NCI-H1417 treated with DMSO at 0.1 percent for 48 hours (cell line): ENCODE data around the gene GSDMA.
"Not testable (repeated sequence)": the region's sequence is repeated elsewhere in the genome, so short reads cannot be mapped to it uniquely, and the experiment has no call there.

Source experiments
- DNase-seq: peaks from one replicate; lab custom pipeline; 2025; lab: John Stamatoyannopoulos, UW

Gene GSDMA

GRCh38 chr17:39929646-39930407, 33.0 kb upstream of the GSDMA start:
- DNase-seq, result no peak

- no peak for DNase-seq
These were observed 28.9 kb upstream of the GSDMA start for GRCh38 chr17:39933912-39934311.

GRCh38 chr17:39934324-39934723, 28.5 kb upstream of the GSDMA start:
- no peak for DNase-seq

- DNase-seq, result no peak
These were observed 26.9 kb upstream of the GSDMA start for GRCh38 chr17:39935909-39936308.

- DNase-seq, result no peak
These were observed 25.4 kb upstream of the GSDMA start for GRCh38 chr17:39937447-39937846.

- DNase-seq, result no peak
These were observed 24.5 kb upstream of the GSDMA start for GRCh38 chr17:39938140-39938869.

- no peak for DNase-seq
These were observed 23.7 kb upstream of the GSDMA start for GRCh38 chr17:39939106-39939505.

GRCh38 chr17:39939588-39940419, 23.0 kb upstream of the GSDMA start:
- DNase-seq, result no peak

GRCh38 chr17:39943702-39944392, 19.0 kb upstream of the GSDMA start:
- no peak for DNase-seq

- no peak for DNase-seq
These were observed 18.5 kb upstream of the GSDMA start for GRCh38 chr17:39944393-39944711.

GRCh38 chr17:39946551-39947330, 16.1 kb upstream of the GSDMA start:
- DNase-seq, result no peak

- not testable (repeated sequence) for DNase-seq
These were observed 14.3 kb upstream of the GSDMA start for GRCh38 chr17:39948489-39948828.

- no peak for DNase-seq
These were observed 13.8 kb upstream of the GSDMA start for GRCh38 chr17:39949028-39949427.

GRCh38 chr17:39950871-39951348, 11.9 kb upstream of the GSDMA start:
- no peak for DNase-seq

GRCh38 chr17:39951924-39952679, 10.7 kb upstream of the GSDMA start:
- no peak for DNase-seq

- DNase-seq, result peak; percentile 33
These were observed 9.9 kb upstream of the GSDMA start for GRCh38 chr17:39952680-39953470.

GRCh38 chr17:39953471-39953888, 9.3 kb upstream of the GSDMA start:
- DNase-seq, result no peak

GRCh38 chr17:39954876-39955275, 7.9 kb upstream of the GSDMA start:
- DNase-seq, result no peak

- DNase-seq, result no peak
These were observed 7.0 kb upstream of the GSDMA start for GRCh38 chr17:39955726-39956225.
